HFFc6 (cell line): ENCODE data around the gene KIF26A. TPM values are rescaled to one million over a fixed set of nuclear protein-coding genes. Genes with fewer than 3 reads are reported as not detected.

ENCODE experiments used
- DNase-seq: peaks from one replicate; pipeline ENCODE4 v3.0.0-alpha.2; 2018
- H3K27ac Mint-ChIP-seq: 2 replicates; pipeline ENCODE4 v1.8.0; 2020; ENCODE audit warnings: mild to moderate bottlenecking, mixed read lengths
- H3K27me3 Mint-ChIP-seq: 2 replicates; pipeline ENCODE4 v1.8.0; 2021; ENCODE audit warnings: mild to moderate bottlenecking, moderate library complexity, mixed read lengths; ENCODE audit not compliant: insufficient read depth
- H3K36me3 Mint-ChIP-seq: 2 replicates; pipeline ENCODE4 v1.8.0; 2021; ENCODE audit warnings: low read depth, mixed read lengths
- H3K4me1 Mint-ChIP-seq: 2 replicates; pipeline ENCODE4 v1.8.0; 2020; ENCODE audit warnings: low read depth, mixed read lengths
- H3K4me3 Mint-ChIP-seq: 2 replicates; pipeline ENCODE4 v1.8.0; 2020; ENCODE audit warnings: mild to moderate bottlenecking, moderate library complexity, mixed read lengths
- H3K9me3 Mint-ChIP-seq: 2 replicates; pipeline ENCODE4 v1.8.0; 2020; ENCODE audit warnings: mild to moderate bottlenecking, mixed read lengths
- total RNA-seq, 6 experiments: library from RNA; stranded (reverse); fragmentation: NEBNext Ultra II Directional; extraction: Animal tissue kit (Norgen Biotek cat#: 25700); gene quantifications; 2 replicates in 1 of 6; 3 replicates in 5 of 6; pipeline ENCODE4 v1.2.3, GENCODE V29; 2021
- TF ChIP-seq, protein P1 (sequence below): fragments of 200-600 bp; sonication (generic); IDR thresholded peaks from 2 replicates; pipeline ENCODE4 v1.5.0; 2021; ENCODE audit warnings: antibody characterized with exemption, mild to moderate bottlenecking

Gene KIF26A
- total RNA-seq, 6 experiments from 2014 or later, result 0.07 to 0.09 TPM; not detected in 4

DNA sequence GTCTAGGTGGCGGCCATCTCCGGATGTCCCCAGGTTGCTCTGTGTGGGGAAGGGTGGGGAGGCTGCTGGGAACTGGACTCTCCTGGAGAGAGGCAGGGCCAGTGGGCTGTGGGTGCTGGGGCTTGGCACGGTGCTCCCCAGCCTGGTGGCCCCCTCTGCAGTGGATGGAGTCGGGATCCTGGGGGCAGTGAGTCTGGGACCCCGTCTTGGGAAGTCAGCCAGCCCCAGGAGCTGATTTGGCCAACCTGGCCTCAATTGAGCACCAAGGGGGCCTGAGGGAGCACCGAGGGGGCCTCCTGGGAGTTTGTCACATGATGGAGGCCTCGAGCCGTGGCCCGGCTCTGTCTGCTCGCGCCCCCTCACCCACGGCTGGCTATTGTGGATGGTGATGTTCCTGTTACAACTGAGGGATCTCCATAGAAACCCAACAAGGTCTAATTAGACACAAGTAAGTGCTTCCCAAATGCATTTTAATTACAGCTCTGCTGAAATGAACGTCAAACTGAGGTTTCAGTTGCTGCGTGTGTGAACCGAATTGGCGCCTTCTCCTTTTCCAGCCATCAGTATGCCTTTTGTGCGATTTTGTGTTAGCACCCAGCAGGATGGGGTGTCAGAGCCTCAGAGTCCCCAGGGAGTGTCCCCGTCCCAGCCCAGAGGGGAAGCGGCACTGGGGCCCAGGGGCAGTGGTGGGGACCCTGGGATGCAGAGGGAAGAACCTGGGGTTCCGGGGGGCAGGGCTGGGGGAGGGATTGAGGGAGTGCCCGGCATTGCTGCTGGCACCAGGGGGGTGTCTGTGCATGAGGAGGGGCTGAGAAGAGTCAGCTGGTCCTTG is 71.8 kb downstream of the KIF26A start:
- Mint-ChIP-seq H3K27ac (no peak overlapping the region), H3K27me3 (no peaks in the 10 kb centered on the region; the same call in 1 of the 2 replicates), H3K4me1 (no peaks in the 10 kb centered on the region), H3K9me3 (peaks cover 62% of the 10 kb centered on the region), H3K36me3 (peaks cover 8% of the 10 kb centered on the region), H3K4me3 (no peak overlapping the region)
- TF ChIP-seq, protein P1, sequence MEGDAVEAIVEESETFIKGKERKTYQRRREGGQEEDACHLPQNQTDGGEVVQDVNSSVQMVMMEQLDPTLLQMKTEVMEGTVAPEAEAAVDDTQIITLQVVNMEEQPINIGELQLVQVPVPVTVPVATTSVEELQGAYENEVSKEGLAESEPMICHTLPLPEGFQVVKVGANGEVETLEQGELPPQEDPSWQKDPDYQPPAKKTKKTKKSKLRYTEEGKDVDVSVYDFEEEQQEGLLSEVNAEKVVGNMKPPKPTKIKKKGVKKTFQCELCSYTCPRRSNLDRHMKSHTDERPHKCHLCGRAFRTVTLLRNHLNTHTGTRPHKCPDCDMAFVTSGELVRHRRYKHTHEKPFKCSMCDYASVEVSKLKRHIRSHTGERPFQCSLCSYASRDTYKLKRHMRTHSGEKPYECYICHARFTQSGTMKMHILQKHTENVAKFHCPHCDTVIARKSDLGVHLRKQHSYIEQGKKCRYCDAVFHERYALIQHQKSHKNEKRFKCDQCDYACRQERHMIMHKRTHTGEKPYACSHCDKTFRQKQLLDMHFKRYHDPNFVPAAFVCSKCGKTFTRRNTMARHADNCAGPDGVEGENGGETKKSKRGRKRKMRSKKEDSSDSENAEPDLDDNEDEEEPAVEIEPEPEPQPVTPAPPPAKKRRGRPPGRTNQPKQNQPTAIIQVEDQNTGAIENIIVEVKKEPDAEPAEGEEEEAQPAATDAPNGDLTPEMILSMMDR, result no peak
- DNase-seq, result no peak

DNA sequence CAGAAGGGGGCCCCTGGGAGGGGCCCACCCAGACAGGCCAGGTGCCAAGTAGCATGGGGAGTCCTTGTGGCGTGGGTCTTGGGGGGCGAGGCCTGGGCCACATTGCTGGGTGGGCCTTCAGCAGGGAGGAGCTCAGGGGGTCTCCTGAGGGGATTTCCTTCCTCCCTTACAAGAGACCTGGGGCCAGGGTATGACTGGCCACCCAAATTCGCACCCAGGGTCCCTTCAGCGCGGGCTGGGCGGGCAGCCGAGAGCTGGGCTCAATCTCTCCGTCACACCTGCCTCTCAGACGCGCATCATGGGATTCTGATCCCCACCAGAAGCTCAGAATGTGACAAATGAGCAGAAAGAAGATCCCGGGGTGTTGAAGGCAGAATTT is 72.4 kb downstream of the KIF26A start:
- peaks cover 8% of the 10 kb centered on the region for H3K36me3 Mint-ChIP-seq
- no peak for DNase-seq
- H3K4me1 Mint-ChIP-seq, result no peaks in the 10 kb centered on the region
- no peak overlapping the region for H3K4me3 Mint-ChIP-seq
- TF ChIP-seq, protein P1, result no peak
- peaks cover 60% of the 10 kb centered on the region for H3K9me3 Mint-ChIP-seq
- no peak overlapping the region for H3K27ac Mint-ChIP-seq
- no peaks in the 10 kb centered on the region; the same call in 1 of the 2 replicates for H3K27me3 Mint-ChIP-seq

DNA sequence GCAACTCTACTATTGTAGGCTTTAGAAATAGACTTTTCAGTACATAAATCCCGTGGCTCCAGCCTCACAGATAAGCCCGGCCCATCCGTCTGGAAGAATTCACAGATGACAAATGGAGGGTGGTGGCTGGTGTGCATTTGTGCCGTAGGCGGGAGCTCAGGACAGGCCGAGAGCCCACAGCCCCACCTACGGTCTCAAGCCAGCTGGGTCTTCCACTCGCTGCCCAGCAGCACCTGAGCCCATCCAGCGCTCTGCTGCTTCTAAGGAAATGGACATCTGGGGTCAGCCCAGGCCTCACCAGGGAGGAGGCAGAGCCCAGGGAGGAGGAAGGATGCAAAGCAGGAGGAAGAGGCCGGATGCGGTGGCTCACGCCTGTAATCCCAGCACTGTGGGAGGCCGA is 72.8 kb downstream of the KIF26A start:
- H3K27me3 Mint-ChIP-seq, result no peaks in the 10 kb centered on the region; the same call in 1 of the 2 replicates
- TF ChIP-seq, protein P1, result no peak
- no peaks in the 10 kb centered on the region for H3K4me1 Mint-ChIP-seq
- DNase-seq, result no peak
- H3K4me3 Mint-ChIP-seq, result no peak overlapping the region
- peaks cover 59% of the 10 kb centered on the region for H3K9me3 Mint-ChIP-seq
- no peak overlapping the region for H3K27ac Mint-ChIP-seq
- peaks cover 8% of the 10 kb centered on the region for H3K36me3 Mint-ChIP-seq

DNA sequence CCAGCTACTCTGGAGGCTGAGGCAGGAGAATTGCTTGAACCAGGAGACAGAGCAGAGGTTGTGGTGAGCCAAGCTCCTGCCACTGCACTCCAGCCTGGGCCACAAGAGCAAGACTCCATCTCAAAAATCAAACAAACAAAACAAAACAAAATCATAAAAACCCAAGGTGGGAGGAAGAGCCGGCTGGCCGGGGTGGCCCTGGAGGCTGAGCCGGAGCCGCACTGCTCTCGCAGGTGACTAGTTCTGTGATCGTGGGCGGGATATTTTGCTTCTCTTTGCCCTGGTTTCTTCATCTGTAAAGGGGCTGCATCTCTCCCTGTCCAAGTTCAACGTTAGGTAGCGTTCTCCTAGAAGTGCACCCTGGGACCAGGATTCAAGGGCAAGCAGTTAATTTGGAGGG is 73.4 kb downstream of the KIF26A start:
- no peak for DNase-seq
- peaks cover 58% of the 10 kb centered on the region for H3K9me3 Mint-ChIP-seq
- peaks cover 8% of the 10 kb centered on the region for H3K36me3 Mint-ChIP-seq
- no peaks in the 10 kb centered on the region for H3K4me1 Mint-ChIP-seq
- H3K4me3 Mint-ChIP-seq, result no peak overlapping the region
- no peaks in the 10 kb centered on the region; the same call in 1 of the 2 replicates for H3K27me3 Mint-ChIP-seq
- TF ChIP-seq, protein P1, result no peak
- no peak overlapping the region for H3K27ac Mint-ChIP-seq

DNA sequence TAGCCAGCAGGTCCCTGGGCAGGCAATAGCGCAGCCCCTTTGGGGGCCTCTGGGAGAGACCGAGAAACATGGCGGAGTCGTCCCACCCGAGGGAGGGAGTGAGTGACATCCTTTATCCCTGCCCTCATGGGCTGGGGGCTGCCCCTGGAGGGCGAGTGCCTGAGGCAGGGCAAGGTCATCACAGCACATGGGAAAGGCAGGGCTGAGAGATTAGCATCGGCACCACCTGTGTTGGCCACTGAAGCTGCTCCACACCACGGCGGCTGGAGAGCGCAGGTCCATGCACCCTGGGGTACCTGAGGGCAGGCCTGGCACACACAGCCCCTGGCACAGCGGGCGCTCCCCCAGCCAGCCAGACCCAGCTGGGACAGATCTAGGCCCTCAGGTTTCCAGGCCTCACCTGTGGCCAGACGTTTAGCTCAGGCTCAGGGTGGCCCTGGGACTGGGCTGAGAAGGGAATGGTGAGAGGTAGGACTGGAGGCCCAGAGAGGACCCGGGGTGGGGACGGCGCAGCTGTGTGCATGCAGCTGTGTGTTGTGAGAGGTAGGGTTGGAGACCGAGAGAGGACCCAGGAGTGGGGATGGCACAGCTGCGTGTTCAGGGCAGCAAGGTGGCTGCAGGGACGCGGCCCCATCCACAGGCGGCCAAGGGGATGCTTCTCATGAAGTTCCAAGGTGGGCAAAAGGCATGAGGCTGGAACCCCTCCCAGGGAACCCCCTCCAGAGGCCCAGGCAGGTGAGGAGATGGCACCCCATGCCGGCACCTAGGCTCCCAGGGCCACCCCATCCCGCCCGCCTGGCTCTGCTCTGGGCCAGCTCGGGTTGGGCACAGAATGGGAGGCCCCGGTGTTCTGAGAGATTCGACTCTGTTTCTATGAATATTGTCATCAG is 74.1 kb downstream of the KIF26A start:
- H3K9me3 Mint-ChIP-seq, result peaks cover 57% of the 10 kb centered on the region
- DNase-seq, result no peak
- no peaks in the 10 kb centered on the region; the same call in 1 of the 2 replicates for H3K27me3 Mint-ChIP-seq
- no peak overlapping the region for H3K27ac Mint-ChIP-seq
- H3K36me3 Mint-ChIP-seq, result peaks cover 8% of the 10 kb centered on the region
- TF ChIP-seq, protein P1, result no peak
- H3K4me3 Mint-ChIP-seq, result no peak overlapping the region
- no peaks in the 10 kb centered on the region for H3K4me1 Mint-ChIP-seq
